GM10266 (cell line): ENCODE results near the gene PODN.

Source experiments
- DNase-seq: peaks from one replicate; pipeline ENCODE4 v3.0.0; 2012; ENCODE audit errors: extremely low spot score
- CTCF ChIP-seq: IDR thresholded peaks from 2 replicates; pipeline ENCODE4 v1.5.1; 2012; ENCODE audit warnings: mild to moderate bottlenecking, low read depth; ENCODE audit not compliant: control insufficient read depth, insufficient read depth; ENCODE audit errors: missing control alignments

PODN gene

GRCh38 chr1:53069663-53070327 lies 7.8 kb downstream of the PODN start:
- DNase-seq: no peak
- TF ChIP-seq CTCF: no peak

GRCh38 chr1:53070621-53071020 lies 8.6 kb downstream of the PODN start:
- DNase-seq: no peak
- TF ChIP-seq CTCF: no peak

- TF ChIP-seq CTCF: no peak
- DNase-seq: no peak
These were observed 9.3 kb downstream of the PODN start for GRCh38 chr1:53071167-53071865.

- no peak for TF ChIP-seq CTCF
- DNase-seq: no peak
These were observed 9.9 kb downstream of the PODN start for GRCh38 chr1:53071915-53072314.

- TF ChIP-seq CTCF: no peak
- DNase-seq: no peak
These were observed 11.3 kb downstream of the PODN start for GRCh38 chr1:53073287-53073686.

GRCh38 chr1:53073868-53074311 lies 11.9 kb downstream of the PODN start:
- no peak for TF ChIP-seq CTCF

More at GRCh38 chr1:53073868-53074311, 11.9 kb downstream of the PODN start:
- DNase-seq: no peak
